ENCODE data around the gene GRHL1.

GRCh38 chr2:10022966-10023662 is 71.6 kb downstream of the GRHL1 start:
- TF ChIP-seq EZH2 (IDR thresholded peaks at IDR 0.05) (no peak), FOXP2 (optimal IDR thresholded peaks at IDR 0.05; ENCODE audit: control extremely low read depth, extremely low read length, insufficient read depth) (no peak), POLR2AphosphoS5 (IDR thresholded peaks at IDR 0.05; ENCODE audit: borderline replicate concordance, low read depth, low read length) (no peak)
